ENCODE measurements around the gene ZNF732.
"Not testable (repeated sequence)": the region's sequence is repeated elsewhere in the genome, so short reads cannot be mapped to it uniquely, and the experiment has no call there.

Gene ZNF732

GRCh38 chr4:302381-302780 lies 2.9 kb downstream of the ZNF732 start:
- DNase-seq (ENCODE audit: low read depth) = no peak
- no peak for TF ChIP-seq CTCF (IDR thresholded peaks at IDR 0.05; ENCODE audit: control insufficient read depth, insufficient read depth, low read depth, low read length, missing control alignments)
- no peak overlapping the region for H3K4me3 ChIP-seq (ENCODE audit: control insufficient read depth, low read depth, low read length)

- TF ChIP-seq CTCF (IDR thresholded peaks at IDR 0.05; ENCODE audit: control insufficient read depth, insufficient read depth, low read depth, low read length, missing control alignments) = no peak
- no peak for DNase-seq (ENCODE audit: low read depth)
- H3K4me3 ChIP-seq (ENCODE audit: control insufficient read depth, low read depth, low read length) = no peak overlapping the region
Observed at GRCh38 chr4:294732-295131, 10.5 kb downstream of the ZNF732 start.

GRCh38 chr4:288891-289290 lies 16.4 kb downstream of the ZNF732 start:
- DNase-seq (ENCODE audit: low read depth) = no peak
- no peak overlapping the region for H3K4me3 ChIP-seq (ENCODE audit: control insufficient read depth, low read depth, low read length)
- TF ChIP-seq CTCF (IDR thresholded peaks at IDR 0.05; ENCODE audit: control insufficient read depth, insufficient read depth, low read depth, low read length, missing control alignments) = no peak

GRCh38 chr4:273309-274017 lies 31.8 kb downstream of the ZNF732 start:
- TF ChIP-seq CTCF (IDR thresholded peaks at IDR 0.05; ENCODE audit: control insufficient read depth, insufficient read depth, low read depth, low read length, missing control alignments) = no peak
- DNase-seq (ENCODE audit: low read depth) = no peak
- no peak overlapping the region for H3K4me3 ChIP-seq (ENCODE audit: control insufficient read depth, low read depth, low read length)

- TF ChIP-seq CTCF (IDR thresholded peaks at IDR 0.05; ENCODE audit: control insufficient read depth, insufficient read depth, low read depth, low read length, missing control alignments) = no peak
- no peak for DNase-seq (ENCODE audit: low read depth)
- no peak overlapping the region for H3K4me3 ChIP-seq (ENCODE audit: control insufficient read depth, low read depth, low read length)
Observed at GRCh38 chr4:271492-272103, 33.7 kb downstream of the ZNF732 start.

- DNase-seq (ENCODE audit: low read depth); H3K4me3 ChIP-seq (ENCODE audit: control insufficient read depth, low read depth, low read length): not testable (repeated sequence)
Observed at GRCh38 chr4:259240-259639, 46.0 kb downstream of the ZNF732 start.

- H3K4me3 ChIP-seq (ENCODE audit: control insufficient read depth, low read depth, low read length) = no peak overlapping the region
- no peak for TF ChIP-seq CTCF (IDR thresholded peaks at IDR 0.05; ENCODE audit: control insufficient read depth, insufficient read depth, low read depth, low read length, missing control alignments)
- no peak for DNase-seq (ENCODE audit: low read depth)
Observed at GRCh38 chr4:256492-256891, 48.8 kb downstream of the ZNF732 start.

Data from AG09309 (cell line).